HT1080 (cell line): ENCODE data around the gene NPLOC4. TPM values are rescaled to one million over a fixed set of nuclear protein-coding genes. Genes with fewer than 3 reads are reported as not detected.
"Not testable (repeated sequence)": the region's sequence is repeated elsewhere in the genome, so short reads cannot be mapped to it uniquely, and the experiment has no call there.

Source experiments
- DNase-seq: peaks from one replicate; pipeline ENCODE4 v3.0.0-alpha.2; 2015; ENCODE audit warnings: low read depth
- total RNA-seq: library from RNA; depleted of rRNA; stranded (reverse); fragments of >200 nt; shearing (Covaris generic); gene quantifications from 2 replicates; pipeline ENCODE4 v1.2.3, GENCODE V29; 2014

The NPLOC4 gene
- total RNA-seq, 1 experiment from 2014 or later = 83.9 TPM

- no peak for DNase-seq
Measured at GRCh38 chr17:81589612-81590011, 47.3 kb downstream of the NPLOC4 start.

GRCh38 chr17:81586096-81586495, 50.8 kb downstream of the NPLOC4 start:
- no peak for DNase-seq

GRCh38 chr17:81584771-81585170, 52.1 kb downstream of the NPLOC4 start:
- not testable (repeated sequence) for DNase-seq

GRCh38 chr17:81583589-81584342, 53.1 kb downstream of the NPLOC4 start:
- DNase-seq = no peak

- DNase-seq = no peak
Measured at GRCh38 chr17:81582749-81583148, 54.2 kb downstream of the NPLOC4 start.

GRCh38 chr17:81582341-81582740, 54.6 kb downstream of the NPLOC4 start:
- DNase-seq = peak; percentile 73

GRCh38 chr17:81581758-81582157, 55.2 kb downstream of the NPLOC4 start:
- DNase-seq = no peak

- DNase-seq = no peak
Measured at GRCh38 chr17:81580481-81580880, 56.4 kb downstream of the NPLOC4 start.

- peak; percentile 60 for DNase-seq
Measured at GRCh38 chr17:81579821-81580321, 57.0 kb downstream of the NPLOC4 start.

- no peak for DNase-seq
Measured at GRCh38 chr17:81579298-81579697, 57.6 kb downstream of the NPLOC4 start.

GRCh38 chr17:81578561-81579225, 58.2 kb downstream of the NPLOC4 start:
- DNase-seq = no peak

- DNase-seq = no peak
Measured at GRCh38 chr17:81578038-81578441, 58.9 kb downstream of the NPLOC4 start.

- DNase-seq = peak; percentile 63
Measured at GRCh38 chr17:81577278-81578000, 59.5 kb downstream of the NPLOC4 start.

GRCh38 chr17:81576621-81577277, 60.2 kb downstream of the NPLOC4 start:
- peak; percentile 86 for DNase-seq

- DNase-seq = no peak
Measured at GRCh38 chr17:81575836-81576235, 61.1 kb downstream of the NPLOC4 start.

- no peak for DNase-seq
Measured at GRCh38 chr17:81574643-81574956, 62.3 kb downstream of the NPLOC4 start.

- no peak for DNase-seq
Measured at GRCh38 chr17:81573794-81574642, 62.9 kb downstream of the NPLOC4 start.

GRCh38 chr17:81572563-81573168, 64.2 kb downstream of the NPLOC4 start:
- no peak for DNase-seq

- DNase-seq = no peak
Measured at GRCh38 chr17:81570964-81571363, 65.9 kb downstream of the NPLOC4 start.

GRCh38 chr17:81569986-81570514, 66.9 kb downstream of the NPLOC4 start:
- no peak for DNase-seq
